Mesenchymal stem cell (in vitro differentiated cells and primary cell): ENCODE data around the gene TMEM86B.

ENCODE experiments used
- DNase-seq: peaks from one replicate; pipeline ENCODE4 v3.0.0-alpha.2; 2013
- H2AFZ ChIP-seq: one replicate; pipeline ENCODE4 v1.6.1; 2013; ENCODE audit warnings: low read depth, mild to moderate bottlenecking, control low read depth, inconsistent platforms, low read length, moderate library complexity
- H2AK5ac ChIP-seq: 2 replicates; pipeline ENCODE4 v1.6.1; 2013; ENCODE audit warnings: low read length, moderate library complexity, mild to moderate bottlenecking, inconsistent platforms; ENCODE audit not compliant: severe bottlenecking
- H2BK120ac ChIP-seq: one replicate; pipeline ENCODE4 v1.6.1; 2013; ENCODE audit warnings: low read depth, mild to moderate bottlenecking, inconsistent platforms, low read length, moderate library complexity
- H2BK12ac ChIP-seq, 2 experiments: one replicate each; pipeline ENCODE4 v1.6.1; 2013; ENCODE audit warnings: inconsistent platforms in 2 of 2, low read length in 2 of 2, mild to moderate bottlenecking in 2 of 2, moderate library complexity in 2 of 2, control low read depth in 1 of 2
- H2BK15ac ChIP-seq: one replicate; pipeline ENCODE4 v1.6.1; 2013; ENCODE audit warnings: mild to moderate bottlenecking, low read depth, inconsistent platforms; ENCODE audit not compliant: poor library complexity, severe bottlenecking
- H2BK5ac ChIP-seq: 2 replicates; pipeline ENCODE4 v1.6.1; 2013; ENCODE audit warnings: low read depth, mild to moderate bottlenecking, low read length, control low read depth, inconsistent platforms; ENCODE audit not compliant: poor library complexity, severe bottlenecking
- H3K14ac ChIP-seq, 2 experiments: one replicate each; pipeline ENCODE4 v1.6.1; 2013; ENCODE audit warnings: inconsistent platforms in 2 of 2, low read length in 2 of 2, control low read depth in 1 of 2, mild to moderate bottlenecking in 1 of 2, moderate library complexity in 1 of 2
- H3K18ac ChIP-seq, 2 experiments: one replicate each; pipeline ENCODE4 v1.6.1; 2013; ENCODE audit warnings: inconsistent platforms in 2 of 2, low read length in 2 of 2, control low read depth in 1 of 2, low read depth in 1 of 2, mild to moderate bottlenecking in 1 of 2
- H3K23ac ChIP-seq, 2 experiments: one replicate each; pipeline ENCODE4 v1.6.1; 2013; ENCODE audit warnings: inconsistent platforms in 2 of 2, low read length in 2 of 2, mild to moderate bottlenecking in 2 of 2, moderate library complexity in 2 of 2, control low read depth in 1 of 2
- H3K27ac ChIP-seq: 2 replicates; pipeline ENCODE4 v1.5.1; 2013; ENCODE audit warnings: mild to moderate bottlenecking, moderate library complexity, low read length, control low read depth, inconsistent platforms; ENCODE audit not compliant: poor library complexity, severe bottlenecking
- H3K27me3 ChIP-seq, 2 experiments: 2 replicates each; pipeline versions ENCODE4 v1.6.1 to v1.7.0; 2013; ENCODE audit warnings: low read length in 2 of 2, mild to moderate bottlenecking in 2 of 2, moderate library complexity in 2 of 2, control low read depth in 1 of 2, inconsistent platforms in 1 of 2; ENCODE audit not compliant: control insufficient read depth in 1 of 2, insufficient read depth in 1 of 2
- H3K36me3 ChIP-seq, 2 experiments: 2 replicates each; pipeline versions ENCODE4 v1.6.1 to v1.7.0; 2013; ENCODE audit warnings: low read length in 2 of 2, control low read depth in 1 of 2, inconsistent platforms in 1 of 2, low read depth in 1 of 2, mild to moderate bottlenecking in 1 of 2; ENCODE audit not compliant: insufficient read depth in 2 of 2, control insufficient read depth in 1 of 2
- H3K4ac ChIP-seq, 2 experiments: one replicate each; pipeline ENCODE4 v1.6.1; 2013; ENCODE audit warnings: inconsistent platforms in 2 of 2, low read length in 2 of 2, mild to moderate bottlenecking in 2 of 2, moderate library complexity in 2 of 2, control low read depth in 1 of 2, low read depth in 1 of 2
- H3K4me1 ChIP-seq: 2 replicates; pipeline ENCODE4 v1.6.1; 2013; ENCODE audit warnings: low read depth, low read length, control low read depth; ENCODE audit not compliant: control insufficient read depth, insufficient read depth
- H3K4me2 ChIP-seq: 2 replicates; pipeline ENCODE4 v1.6.1; 2013; ENCODE audit warnings: low read length, mild to moderate bottlenecking, inconsistent platforms; ENCODE audit not compliant: poor library complexity, severe bottlenecking
- H3K4me3 ChIP-seq, 2 experiments: 2 replicates each; pipeline versions ENCODE4 v1.5.1 to v1.7.0; 2013; ENCODE audit warnings: low read length in 2 of 2, mild to moderate bottlenecking in 2 of 2, control low read depth in 1 of 2, low read depth in 1 of 2; ENCODE audit not compliant: insufficient read depth in 1 of 2
- H3K79me1 ChIP-seq: replicated peaks from 2 replicates; pipeline ENCODE4 v1.6.1; 2013; ENCODE audit warnings: mild to moderate bottlenecking, control low read depth, low read length, inconsistent platforms; ENCODE audit not compliant: poor library complexity, severe bottlenecking
- H3K9ac ChIP-seq: 2 replicates; pipeline ENCODE4 v1.7.0; 2013; ENCODE audit warnings: mild to moderate bottlenecking, low read length, moderate library complexity
- H3K9me3 ChIP-seq: 2 replicates; pipeline ENCODE4 v1.7.0; 2013; ENCODE audit warnings: mild to moderate bottlenecking, low read length; ENCODE audit not compliant: control insufficient read depth
- H4K8ac ChIP-seq: one replicate; pipeline ENCODE4 v1.6.1; 2013; ENCODE audit warnings: inconsistent platforms, mild to moderate bottlenecking, low read length, moderate library complexity
- H4K91ac ChIP-seq: one replicate; pipeline ENCODE4 v1.6.1; 2013; ENCODE audit warnings: mild to moderate bottlenecking, low read length, inconsistent platforms
- WGBS: methylation state at CpG from one replicate; pipeline ENCODE4 v1.1.7; 2013; ENCODE audit warnings: mixed read lengths; 5-methylcytosine and 5-hydroxymethylcytosine counted together

TMEM86B gene

GRCh38 chr19:55229789-55230182 lies 1.2 kb upstream of the TMEM86B start:
- no peak overlapping the region for H3K4me2 ChIP-seq
- no peak overlapping the region for H3K23ac ChIP-seq
- H2BK120ac ChIP-seq, result no peak overlapping the region
- no peaks in the 10 kb centered on the region for H3K9me3 ChIP-seq
- H3K4me3 ChIP-seq, result no peak overlapping the region
- H3K4me1 ChIP-seq, result peaks cover 17% of the 10 kb centered on the region
- DNase-seq, result no peak
- no peak overlapping the region for H3K27ac ChIP-seq
- no peak overlapping the region for H3K14ac ChIP-seq
- no peak overlapping the region for H4K91ac ChIP-seq
- no peak overlapping the region for H2BK12ac ChIP-seq
- H4K8ac ChIP-seq, result no peak overlapping the region
- peaks cover 35% of the 10 kb centered on the region for H3K79me1 ChIP-seq
- no peak overlapping the region for H3K18ac ChIP-seq
- no peaks in the 10 kb centered on the region for H3K27me3 ChIP-seq
- H2BK15ac ChIP-seq, result no peak overlapping the region
- H3K4ac ChIP-seq, result no peak overlapping the region
- no peak overlapping the region for H2AK5ac ChIP-seq
- no peak overlapping the region for H2AFZ ChIP-seq
- H2BK5ac ChIP-seq, result no peak overlapping the region
- peaks cover 80% of the 10 kb centered on the region in 2 experiments for H3K36me3 ChIP-seq
- whole genome bisulfite sequencing, result 95% methylated on average over 14 of the region's 17 CpGs
- no peak overlapping the region for H3K9ac ChIP-seq

- no peak overlapping the region for H2BK15ac ChIP-seq
- no peaks in the 10 kb centered on the region for H3K27me3 ChIP-seq
- peaks cover 31% of the 10 kb centered on the region for H3K79me1 ChIP-seq
Observed at GRCh38 chr19:55229145-55229788, 704 bp upstream of the TMEM86B start.

GRCh38 chr19:55228015-55228391 lies 560 bp downstream of the TMEM86B start:
- H3K9ac ChIP-seq, result no peak overlapping the region
- H3K36me3 ChIP-seq, result peaks cover 67 to 87% of the 10 kb centered on the region in 2 experiments
- no peak overlapping the region for H3K18ac ChIP-seq
- H3K4me3 ChIP-seq, result no peak overlapping the region
- H3K14ac ChIP-seq, result no peak overlapping the region
- no peak overlapping the region for H2AFZ ChIP-seq
- no peak overlapping the region for H2BK15ac ChIP-seq
- no peak overlapping the region for H4K91ac ChIP-seq
- no peak overlapping the region for H2BK12ac ChIP-seq
- no peak overlapping the region for H2BK5ac ChIP-seq
- H3K79me1 ChIP-seq, result peaks cover 31% of the 10 kb centered on the region
- no peak overlapping the region for H2AK5ac ChIP-seq
- H3K4me2 ChIP-seq, result no peak overlapping the region
- H3K4me1 ChIP-seq, result peaks cover 17% of the 10 kb centered on the region
- H3K27me3 ChIP-seq, result no peaks in the 10 kb centered on the region
- no peak overlapping the region for H2BK120ac ChIP-seq
- 70% methylated on average over 17 of the region's 17 CpGs for WGBS
- H3K9me3 ChIP-seq, result no peaks in the 10 kb centered on the region
- H3K27ac ChIP-seq, result no peak overlapping the region
- no peak overlapping the region for H3K23ac ChIP-seq
- H4K8ac ChIP-seq, result no peak overlapping the region
- H3K4ac ChIP-seq, result no peak overlapping the region
- DNase-seq, result peak; percentile 21

More at GRCh38 chr19:55229145-55229788, 704 bp upstream of the TMEM86B start:
- 92% methylated on average over 11 of the region's 18 CpGs for WGBS
- Histone ChIP-seq H4K8ac (no peak overlapping the region), H3K4me3 (no peak overlapping the region), H2BK120ac (no peak overlapping the region), H3K23ac (no peak overlapping the region), H3K14ac (no peak overlapping the region), H3K4me1 (peaks cover 17% of the 10 kb centered on the region), H3K27ac (no peak overlapping the region), H3K36me3 (peaks cover 75 to 76% of the 10 kb centered on the region in 2 experiments), H3K4ac (no peak overlapping the region), H3K9me3 (no peaks in the 10 kb centered on the region), H2BK5ac (no peak overlapping the region), H3K18ac (no peak overlapping the region), H4K91ac (no peak overlapping the region), H2BK12ac (no peak overlapping the region), H3K9ac (no peak overlapping the region), H3K4me2 (no peak overlapping the region), H2AFZ (no peak overlapping the region), H2AK5ac (no peak overlapping the region)
- no peak for DNase-seq

- H3K18ac ChIP-seq, result no peak overlapping the region
- H3K79me1 ChIP-seq, result peaks cover 27% of the 10 kb centered on the region
- no peak overlapping the region for H2AFZ ChIP-seq
- no peak overlapping the region for H3K23ac ChIP-seq
- H3K27me3 ChIP-seq, result no peaks in the 10 kb centered on the region
- H3K36me3 ChIP-seq, result peaks cover 61 to 83% of the 10 kb centered on the region in 2 experiments
- no peak overlapping the region for H2BK12ac ChIP-seq
- no peak overlapping the region for H3K9ac ChIP-seq
- H2BK15ac ChIP-seq, result no peak overlapping the region
- H2BK5ac ChIP-seq, result no peak overlapping the region
- H3K4me2 ChIP-seq, result no peak overlapping the region
- H3K4ac ChIP-seq, result no peak overlapping the region
- H2BK120ac ChIP-seq, result no peak overlapping the region
- no peak overlapping the region for H4K8ac ChIP-seq
- H3K27ac ChIP-seq, result no peak overlapping the region
- DNase-seq, result no peak
- H3K14ac ChIP-seq, result no peak overlapping the region
- WGBS, result 97% methylated on average over 22 of the region's 25 CpGs
- H3K9me3 ChIP-seq, result no peaks in the 10 kb centered on the region
- no peak overlapping the region for H3K4me3 ChIP-seq
- no peak overlapping the region for H2AK5ac ChIP-seq
- H4K91ac ChIP-seq, result no peak overlapping the region
- peaks cover 17% of the 10 kb centered on the region for H3K4me1 ChIP-seq
Observed at GRCh38 chr19:55227241-55228014, 1.1 kb downstream of the TMEM86B start.
